Measurements from ENCODE around the gene FCHSD1. TPM values are rescaled to one million over a fixed set of nuclear protein-coding genes. Genes with fewer than 3 reads are reported as not detected.

The FCHSD1 gene
- total RNA-seq (10 to 100 TPM; 12.3 to 66.5 (median 28.0) TPM), polyA plus RNA-seq (1 to 10 TPM; 5.0 to 9.9 (median 9.0) TPM)
- long read RNA-seq, donor 1, partial matches to known transcripts = 0 of 1 reads
- long read RNA-seq, donor 1, other reads (novel, unspliced or antisense) = 0 of 1 reads
- long read RNA-seq, donor 2, partial matches to known transcripts = 0 of 1 reads
- long read RNA-seq, donor 2, other reads (novel, unspliced or antisense) = 0 of 1 reads
- long read RNA-seq, donor 3, partial matches to known transcripts = 0 of 1 reads
- long read RNA-seq, donor 3, other reads (novel, unspliced or antisense) = 0 of 1 reads
- long read RNA-seq, donor 4 = 0 reads
- long read RNA-seq, donor 5, partial matches to known transcripts = 0 of 1 reads
- long read RNA-seq, donor 5, other reads (novel, unspliced or antisense) = 0 of 1 reads
- long read RNA-seq, donor 6, partial matches to known transcripts = 0 of 2 reads
- long read RNA-seq, donor 6, other reads (novel, unspliced or antisense) = 0 of 2 reads
- long read RNA-seq, donor 7, partial matches to known transcripts = 0 of 2 reads
- long read RNA-seq, donor 7, other reads (novel, unspliced or antisense) = 0 of 2 reads
- long read RNA-seq, donor 8 = 0 reads
- long read RNA-seq, donor 9, partial matches to known transcripts = 0 of 1 reads
- long read RNA-seq, donor 9, other reads (novel, unspliced or antisense) = 0 of 1 reads
- long read RNA-seq, donor 10 = 0 reads

DNA sequence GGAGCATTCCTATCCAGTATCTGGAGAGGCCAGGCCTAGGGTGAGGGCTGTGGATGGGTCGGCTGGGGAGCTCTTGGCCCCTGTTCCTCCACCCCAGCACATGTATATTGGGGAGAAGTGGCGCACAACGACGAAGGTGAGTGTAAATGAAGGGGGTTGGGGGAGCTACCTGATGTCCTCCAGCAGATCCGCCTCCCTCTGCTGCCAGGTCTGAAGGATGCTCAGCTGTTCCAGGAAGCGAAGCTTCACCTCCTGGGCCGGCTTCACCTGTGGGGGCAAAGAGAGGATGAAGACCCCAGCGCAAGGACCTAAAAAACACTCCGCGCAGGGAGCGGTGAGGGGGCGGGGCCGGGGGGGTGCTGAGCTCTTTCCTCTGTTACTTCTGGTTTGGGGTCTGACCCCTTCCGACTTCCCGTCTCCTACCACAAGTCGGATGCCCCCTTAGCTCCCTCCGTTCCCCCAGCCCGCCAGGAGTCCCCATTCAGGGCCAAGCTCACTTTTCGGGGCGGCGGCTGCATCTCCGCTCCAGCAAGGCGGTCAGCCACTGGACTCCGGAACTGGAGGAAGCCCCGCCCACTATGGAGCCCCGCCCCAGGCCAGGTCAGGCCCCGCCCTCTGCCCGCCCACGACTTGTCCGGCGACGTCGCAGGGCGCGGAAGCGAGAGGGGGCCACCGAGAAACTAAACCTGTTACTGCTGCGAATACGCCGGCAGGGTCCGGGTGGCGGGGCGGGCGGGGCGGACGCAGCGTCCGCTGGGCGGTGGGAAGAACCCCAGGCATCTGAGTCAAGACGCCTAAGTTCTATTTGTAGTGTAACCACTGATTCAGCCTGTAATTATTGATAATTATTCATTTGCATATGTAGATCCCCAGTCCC lies at the start of gene FCHSD1:
Gene FCHSD1 (minus strand): TSS at position 568 of the 877 bp plus-strand sequence. CDS start 50 bp downstream, at position 518.
- Histone ChIP-seq H3K27me3 (no peaks in the 10 kb centered on the region), H3K27ac (peak within 1 kb of the TSS; percentile 59 to 77 (median 73)), H3K4me3 (peak within 1 kb of the TSS; percentile 65 to 85 (median 81)), H3K9me3 (no peaks in the 10 kb centered on the region), H3K4me1 (peaks cover 7 to 24% (median 15%) of the 10 kb centered on the region in 4 donors), H3K36me3 (peaks cover 0 to 46% (median 40%) of the 10 kb centered on the region in 4 donors)
- WGBS, 5 donors = 3 to 4% (median 4%) methylated on average over 33 to 50 of the region's 50 CpGs
- intact Hi-C loops (cut with DNase I; ENCODE audit: low total_unique reads) = no loop called here
- no peak for TF ChIP-seq EP300 (IDR thresholded peaks at IDR 0.05)
- TF ChIP-seq POLR2A (IDR thresholded peaks at IDR 0.05) = no peak
- peak in 2 of 3 donors; percentile 52 to 67 for TF ChIP-seq POLR2AphosphoS5 (IDR thresholded peaks at IDR 0.05)
- TF ChIP-seq, protein P1, sequence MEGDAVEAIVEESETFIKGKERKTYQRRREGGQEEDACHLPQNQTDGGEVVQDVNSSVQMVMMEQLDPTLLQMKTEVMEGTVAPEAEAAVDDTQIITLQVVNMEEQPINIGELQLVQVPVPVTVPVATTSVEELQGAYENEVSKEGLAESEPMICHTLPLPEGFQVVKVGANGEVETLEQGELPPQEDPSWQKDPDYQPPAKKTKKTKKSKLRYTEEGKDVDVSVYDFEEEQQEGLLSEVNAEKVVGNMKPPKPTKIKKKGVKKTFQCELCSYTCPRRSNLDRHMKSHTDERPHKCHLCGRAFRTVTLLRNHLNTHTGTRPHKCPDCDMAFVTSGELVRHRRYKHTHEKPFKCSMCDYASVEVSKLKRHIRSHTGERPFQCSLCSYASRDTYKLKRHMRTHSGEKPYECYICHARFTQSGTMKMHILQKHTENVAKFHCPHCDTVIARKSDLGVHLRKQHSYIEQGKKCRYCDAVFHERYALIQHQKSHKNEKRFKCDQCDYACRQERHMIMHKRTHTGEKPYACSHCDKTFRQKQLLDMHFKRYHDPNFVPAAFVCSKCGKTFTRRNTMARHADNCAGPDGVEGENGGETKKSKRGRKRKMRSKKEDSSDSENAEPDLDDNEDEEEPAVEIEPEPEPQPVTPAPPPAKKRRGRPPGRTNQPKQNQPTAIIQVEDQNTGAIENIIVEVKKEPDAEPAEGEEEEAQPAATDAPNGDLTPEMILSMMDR (IDR thresholded peaks at IDR 0.05) = peak in 1 of 7 experiments; percentile 14
- DNase-seq = peak; percentile 93 to 95

- 84 to 93% (median 86%) methylated on average over 3 of the region's 3 CpGs for WGBS, 5 donors
- H3K27ac ChIP-seq = no peak overlapping the region
- peaks cover 6 to 74% (median 22%) of the 10 kb centered on the region in 3 donors for H3K27me3 ChIP-seq
- no peak overlapping the region for H3K4me3 ChIP-seq
- intact Hi-C loops (cut with DNase I; ENCODE audit: low total_unique reads) = loop anchor here (5.0 kb wide), 1 partner anchor 185 kb away; no protein-coding TSS in a partner anchor
- H3K4me1 ChIP-seq = peaks cover 12 to 17% (median 14%) of the 10 kb centered on the region in 4 donors
- no peak for TF ChIP-seq POLR2AphosphoS5 (IDR thresholded peaks at IDR 0.05)
- TF ChIP-seq EP300 (IDR thresholded peaks at IDR 0.05) = no peak
- TF ChIP-seq, protein P1 (IDR thresholded peaks at IDR 0.05) = no peak
- no peak for TF ChIP-seq POLR2A (IDR thresholded peaks at IDR 0.05)
- no peak for DNase-seq
- H3K36me3 ChIP-seq = no peaks in the 10 kb centered on the region
- H3K9me3 ChIP-seq = no peaks in the 10 kb centered on the region
These were observed 46.4 kb upstream of the FCHSD1 start for GRCh38 chr5:141697586-141697985.

- Histone ChIP-seq H3K27ac (no peak overlapping the region), H3K27me3 (peaks cover 6 to 66% (median 13%) of the 10 kb centered on the region in 3 donors), H3K9me3 (no peaks in the 10 kb centered on the region), H3K4me1 (peaks cover 9 to 15% (median 12%) of the 10 kb centered on the region in 4 donors), H3K4me3 (no peak overlapping the region), H3K36me3 (no peaks in the 10 kb centered on the region)
- WGBS, 5 donors = 93 to 100% (median 94%) methylated on average over 2 of the region's 2 CpGs
- TF ChIP-seq EP300 (IDR thresholded peaks at IDR 0.05) (no peak), POLR2AphosphoS5 (IDR thresholded peaks at IDR 0.05) (no peak), POLR2A (IDR thresholded peaks at IDR 0.05) (no peak)
- TF ChIP-seq, protein P1 (IDR thresholded peaks at IDR 0.05) = no peak
- DNase-seq = no peak
- intact Hi-C loops (cut with DNase I; ENCODE audit: low total_unique reads) = loop anchor here (5.0 kb wide), 1 partner anchor 186 kb away; no protein-coding TSS in a partner anchor
These were observed 45.2 kb upstream of the FCHSD1 start for GRCh38 chr5:141696431-141696830.

Data from stomach (tissue), 19 donors.